ENCODE data around the gene NAA38. TPM values are rescaled to one million over a fixed set of nuclear protein-coding genes. Genes with fewer than 3 reads are reported as not detected.

The NAA38 gene
- total RNA-seq: 65.7 and 90.3 TPM in 2 replicates

GRCh38 chr17:7856811-7857712 is at the start of gene NAA38:
NAA38 (minus strand) TSS chr17:7857559; CDS start chr17:7857463, 96 bp downstream.

GRCh38 chr17:7888184-7888920 is 31.0 kb upstream of the NAA38 start, which contains the start of gene CHD3:
CHD3 (plus strand) TSS chr17:7888789; CDS start chr17:7889001, 212 bp downstream.

DNA sequence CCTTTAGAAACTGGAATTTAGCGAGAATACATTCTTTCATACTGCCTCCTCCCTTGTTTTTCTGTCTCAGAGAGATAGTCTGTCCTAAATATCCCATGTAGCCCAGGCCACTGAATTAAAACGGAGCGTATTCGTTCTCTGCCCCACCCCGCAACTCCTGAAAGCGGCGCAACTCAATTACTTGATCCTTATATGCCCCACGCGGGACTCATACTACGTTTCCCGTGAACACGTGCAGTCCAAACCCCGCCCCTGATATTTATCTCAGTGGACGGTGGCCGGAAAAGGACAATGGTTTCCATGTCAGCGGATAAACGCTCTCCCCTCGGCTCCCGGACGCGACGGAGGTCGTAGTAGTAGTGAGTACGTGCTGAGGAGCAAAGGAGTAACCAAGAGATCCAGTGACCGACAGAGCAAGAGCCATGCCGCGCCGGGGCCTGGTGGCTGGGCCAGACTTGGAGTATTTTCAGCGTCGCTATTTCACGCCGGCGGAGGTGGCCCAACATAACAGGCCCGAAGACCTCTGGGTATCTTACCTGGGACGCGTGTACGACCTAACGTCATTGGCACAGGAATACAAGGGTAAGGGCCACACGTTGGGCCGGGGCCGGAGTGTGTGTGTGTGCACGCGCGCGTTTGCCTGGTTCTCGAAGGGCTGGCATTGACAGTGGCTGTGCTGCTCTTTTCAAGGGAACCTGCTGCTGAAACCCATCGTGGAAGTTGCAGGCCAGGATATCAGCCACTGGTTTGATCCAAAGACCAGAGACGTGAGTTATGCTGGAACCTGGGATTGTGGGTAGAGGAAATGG is 558 bp upstream of the NAA38 start, which contains the start of gene CYB5D1:
Gene CYB5D1, plus strand, starts transcription at position 291 of the 809 bp plus-strand sequence. Its CDS starts 132 bp downstream, at position 423.

DNA sequence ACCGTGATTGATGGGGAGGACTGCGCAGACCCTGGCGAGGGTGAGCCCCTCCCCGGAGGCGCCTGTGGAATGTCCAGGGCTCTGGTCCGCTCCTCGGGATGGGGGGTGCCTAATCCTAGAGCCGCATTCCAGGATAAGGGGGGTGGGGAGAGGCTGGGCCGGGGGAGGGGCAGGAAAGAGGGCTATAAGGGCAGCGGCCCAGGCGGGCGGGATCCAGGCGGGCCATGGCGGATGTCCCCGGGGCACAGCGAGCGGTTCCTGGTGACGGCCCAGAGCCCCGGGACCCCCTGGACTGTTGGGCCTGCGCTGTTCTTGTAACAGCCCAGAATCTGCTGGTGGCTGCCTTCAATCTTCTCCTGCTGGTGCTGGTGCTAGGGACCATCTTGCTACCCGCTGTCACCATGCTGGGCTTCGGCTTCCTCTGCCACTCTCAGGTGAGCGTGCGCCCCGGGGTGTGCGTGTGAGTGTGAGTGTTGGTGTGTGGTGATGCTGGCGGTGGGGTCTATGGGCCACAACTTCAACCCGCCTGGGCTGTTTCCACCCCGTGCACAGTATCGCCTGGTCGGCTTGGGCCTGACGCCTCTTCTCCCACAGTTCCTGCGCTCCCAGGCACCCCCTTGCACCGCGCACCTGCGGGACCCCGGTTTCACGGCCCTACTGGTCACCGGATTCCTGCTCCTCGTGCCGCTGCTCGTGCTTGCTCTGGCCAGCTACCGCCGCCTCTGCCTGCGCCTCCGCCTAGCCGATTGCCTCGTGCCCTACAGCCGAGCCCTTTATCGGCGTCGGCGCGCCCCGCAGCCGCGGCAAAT is 2.3 kb downstream of the NAA38 start, which contains the start of gene TMEM88:
Gene TMEM88, plus strand, starts transcription at position 216 of the 809 bp plus-strand sequence. Its CDS starts 9 bp downstream, at position 225.

DNA sequence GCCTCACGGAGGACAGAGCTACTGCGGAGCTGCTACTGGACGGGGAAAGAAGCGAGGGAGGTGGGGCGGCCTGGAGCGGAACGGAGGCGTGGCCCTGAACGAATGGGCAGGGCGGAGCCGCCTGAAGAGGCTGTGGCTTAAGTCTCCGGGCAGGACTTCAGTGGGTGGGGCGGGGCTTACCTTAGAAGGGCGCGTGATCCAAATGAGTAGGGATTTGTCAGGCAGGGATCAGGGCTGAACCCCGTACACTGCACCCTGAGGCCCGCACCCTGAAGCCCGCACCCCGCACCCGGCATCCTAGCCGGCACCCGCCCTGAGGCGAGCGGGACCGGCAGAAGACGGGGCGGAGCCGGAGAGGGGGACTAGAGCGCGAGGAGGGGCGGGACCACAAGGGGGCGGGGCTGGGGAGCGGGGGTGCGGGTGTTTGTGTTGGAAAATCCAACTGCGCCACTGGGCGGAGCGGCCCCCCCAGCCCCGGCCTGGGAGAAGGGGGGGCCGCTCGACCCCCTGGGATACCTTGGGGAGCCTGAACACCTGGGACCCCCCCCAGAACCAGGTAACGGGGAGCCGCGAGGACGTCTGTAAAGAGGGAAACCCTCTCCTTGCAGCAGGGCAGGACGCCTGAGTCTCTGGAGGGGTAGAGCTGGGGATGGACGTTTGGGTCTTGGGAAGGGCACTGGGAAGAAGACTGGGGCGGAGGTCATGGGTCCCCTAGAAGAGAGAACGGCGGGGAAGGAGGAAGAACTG is 23.4 kb downstream of the NAA38 start, which contains the start of gene KDM6B:
Gene KDM6B, plus strand, starts transcription at position 423 of the 747 bp plus-strand sequence. CDS start 11,338 bp downstream, outside the sequence.

Other genes starting within 250 kb of the NAA38 start
- gene FXR2, start 242.7 kb downstream of the NAA38 start, total RNA-seq: 50.2 and 58.1 TPM in 2 replicates
- gene SAT2, start 229.7 kb downstream of the NAA38 start, total RNA-seq: 25.5 and 30.2 TPM in 2 replicates
- 0.19 and 0.28 TPM in 2 replicates for gene SHBG, start 227.4 kb downstream of the NAA38 start, total RNA-seq
- not detected in 2 replicates for gene ATP1B2, start 206.6 kb downstream of the NAA38 start, total RNA-seq
- gene TP53, start 170.1 kb downstream of the NAA38 start, total RNA-seq: 16.3 and 28.4 TPM in 2 replicates
- 3.1 and 7.9 TPM in 2 replicates for gene WRAP53, start 169.1 kb downstream of the NAA38 start, total RNA-seq
- gene EFNB3, start 152.4 kb downstream of the NAA38 start, total RNA-seq: under 0.01 and 0.19 TPM in 2 replicates
- 0.19 and 0.56 TPM in 2 replicates for gene DNAH2, start 139.8 kb downstream of the NAA38 start, total RNA-seq
- gene KDM6B, start 23.3 kb downstream of the NAA38 start, total RNA-seq: 4.2 and 68.6 TPM in 2 replicates
- gene TMEM88, start 2.5 kb downstream of the NAA38 start, total RNA-seq: 0.58 TPM in 1 of 2 replicates, not detected in the other
- gene CYB5D1, start 444 bp upstream of the NAA38 start, total RNA-seq: 13.0 and 13.6 TPM in 2 replicates
- gene CHD3, start 31.2 kb upstream of the NAA38 start, total RNA-seq: 115 and 141 TPM in 2 replicates
- gene RNF227, start 58.7 kb upstream of the NAA38 start, total RNA-seq: 1.7 and 8.5 TPM in 2 replicates
- 0.58 and 0.85 TPM in 2 replicates for gene KCNAB3, start 72.3 kb upstream of the NAA38 start, total RNA-seq
- 36.1 and 46.8 TPM in 2 replicates for gene TRAPPC1, start 74.4 kb upstream of the NAA38 start, total RNA-seq
- gene CNTROB, start 74.6 kb upstream of the NAA38 start, total RNA-seq: 18.0 and 27.6 TPM in 2 replicates
- not detected in 2 replicates for gene GUCY2D, start 145.1 kb upstream of the NAA38 start, total RNA-seq
- 0.56 TPM in 1 of 2 replicates, not detected in the other for gene ALOX15B, start 181.5 kb upstream of the NAA38 start, total RNA-seq
- gene ALOX12B, start 230.2 kb upstream of the NAA38 start, total RNA-seq: not detected in 2 replicates

All from regular cardiac myocyte (primary cell).